Keratinocyte (primary cell): ENCODE data around the gene METTL9.

ENCODE experiments used
- EZH2 ChIP-seq: IDR thresholded peaks from one replicate; pipeline ENCODE4 v1.6.1; 2012; ENCODE audit warnings: inconsistent platforms, mild to moderate bottlenecking, low read length, moderate library complexity
- TF ChIP-seq, protein P1 (sequence below), 3 experiments: IDR thresholded peaks in 1 of 3; conservative IDR thresholded peaks in 1 of 3; optimal IDR thresholded peaks in 1 of 3; 2 replicates in 2 of 3; 3 replicates in 1 of 3; pipeline versions ENCODE3 to v1.5.1; 2011; ENCODE audit warnings: low read length in 3 of 3, mild to moderate bottlenecking in 3 of 3, moderate library complexity in 2 of 3, control low read depth in 1 of 3, inconsistent platforms in 1 of 3; ENCODE audit not compliant: insufficient read depth in 2 of 3; ENCODE audit errors: extremely low read depth in 1 of 3

DNA sequence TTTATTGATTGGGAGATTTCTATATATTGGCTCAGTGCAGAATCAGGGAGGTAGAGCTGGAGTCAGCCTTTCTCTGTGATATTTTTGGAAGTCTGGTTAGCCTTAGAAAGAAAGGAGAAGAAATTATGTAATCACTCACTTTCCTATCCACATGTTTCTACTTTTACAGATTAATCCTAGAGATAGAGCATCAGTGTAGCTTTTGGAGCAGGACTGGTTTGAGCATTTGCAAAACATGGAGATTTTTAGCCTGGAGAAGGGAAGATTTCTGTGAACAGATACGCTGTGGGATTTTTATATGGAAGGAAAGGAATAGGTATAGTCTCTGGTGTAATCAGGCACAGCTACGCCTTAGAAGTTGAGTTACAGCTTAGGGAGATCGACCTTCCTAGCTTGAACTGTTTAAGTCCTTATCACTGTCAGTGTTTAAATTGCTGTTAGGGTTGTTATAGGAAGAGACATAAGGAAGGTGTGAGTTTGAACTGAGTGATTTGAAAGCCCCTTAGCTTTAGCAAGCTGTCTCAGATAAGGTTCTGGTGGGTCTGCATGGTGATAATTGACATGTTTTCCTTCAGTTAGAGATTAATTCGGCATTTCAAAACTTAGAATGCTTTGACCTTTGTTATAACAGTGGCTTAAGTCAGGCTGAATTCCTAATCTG lies 20.5 kb downstream of the METTL9 start:
- TF ChIP-seq, protein P1, sequence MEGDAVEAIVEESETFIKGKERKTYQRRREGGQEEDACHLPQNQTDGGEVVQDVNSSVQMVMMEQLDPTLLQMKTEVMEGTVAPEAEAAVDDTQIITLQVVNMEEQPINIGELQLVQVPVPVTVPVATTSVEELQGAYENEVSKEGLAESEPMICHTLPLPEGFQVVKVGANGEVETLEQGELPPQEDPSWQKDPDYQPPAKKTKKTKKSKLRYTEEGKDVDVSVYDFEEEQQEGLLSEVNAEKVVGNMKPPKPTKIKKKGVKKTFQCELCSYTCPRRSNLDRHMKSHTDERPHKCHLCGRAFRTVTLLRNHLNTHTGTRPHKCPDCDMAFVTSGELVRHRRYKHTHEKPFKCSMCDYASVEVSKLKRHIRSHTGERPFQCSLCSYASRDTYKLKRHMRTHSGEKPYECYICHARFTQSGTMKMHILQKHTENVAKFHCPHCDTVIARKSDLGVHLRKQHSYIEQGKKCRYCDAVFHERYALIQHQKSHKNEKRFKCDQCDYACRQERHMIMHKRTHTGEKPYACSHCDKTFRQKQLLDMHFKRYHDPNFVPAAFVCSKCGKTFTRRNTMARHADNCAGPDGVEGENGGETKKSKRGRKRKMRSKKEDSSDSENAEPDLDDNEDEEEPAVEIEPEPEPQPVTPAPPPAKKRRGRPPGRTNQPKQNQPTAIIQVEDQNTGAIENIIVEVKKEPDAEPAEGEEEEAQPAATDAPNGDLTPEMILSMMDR (optimal IDR thresholded peaks at IDR 0.05 in 1 of 3, IDR thresholded peaks at IDR 0.05 in 1 of 3, conservative IDR thresholded peaks at IDR 0.05 in 1 of 3; ENCODE audit: extremely low read depth in 1 of 3, insufficient read depth in 2 of 3, low read length in 3 of 3), result no peak
- TF ChIP-seq EZH2, result no peak
